ENCODE measurements around the gene HOXB3. TPM values are rescaled to one million over a fixed set of nuclear protein-coding genes. Genes with fewer than 3 reads are reported as not detected.

Gene HOXB3
- total RNA-seq, 3 donors from 2014 or later (not counting 1 experiment from before 2014, with no cell fraction given): 7.9 to 15.6 (median 15.3) TPM

DNA sequence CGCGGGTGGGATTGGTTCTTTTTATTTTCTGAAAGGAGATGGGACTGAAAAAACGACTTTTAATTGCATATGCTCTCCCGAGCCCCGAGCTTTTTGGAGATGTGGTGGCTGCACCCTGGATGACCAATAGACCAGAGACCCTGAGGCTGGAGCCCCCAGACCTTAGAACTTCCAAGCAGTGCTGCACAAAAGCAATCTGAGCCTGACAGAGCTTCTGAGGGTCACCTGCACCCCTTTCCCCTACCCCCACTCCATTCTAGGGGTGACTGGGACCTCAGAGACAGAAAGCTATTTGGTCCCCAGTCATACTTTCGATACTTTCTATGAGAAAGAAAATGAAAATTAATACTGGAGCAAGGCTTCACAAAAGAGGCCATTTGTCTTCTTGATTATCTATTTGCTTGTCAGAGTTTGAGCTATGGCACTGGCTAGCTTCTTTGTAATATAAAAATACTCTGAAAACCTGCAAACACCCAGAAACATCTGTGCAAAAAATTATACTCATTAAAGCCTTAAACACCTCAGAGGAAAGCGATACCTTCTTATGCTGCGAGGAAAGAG is 15.5 kb downstream of the HOXB3 start:
- Mint-ChIP-seq H3K4me1 (peaks cover 34 to 57% of the 10 kb centered on the region in 2 donors), H3K4me3 (peak overlapping the region; percentile 25), H3K27me3 (ENCODE audit: low read depth in 2 of 2) (peaks cover 8 to 10% of the 10 kb centered on the region in 2 donors), H3K9me3 (no peaks in the 10 kb centered on the region), H3K36me3 (no peaks in the 10 kb centered on the region), H3K27ac (no peak overlapping the region)
- intact Hi-C loops (cut with micrococcal nuclease): no loop called here
- Histone ChIP-seq H3K36me3 (ENCODE audit: control insufficient read depth, insufficient read depth, low read length) (no peaks in the 10 kb centered on the region), H3K27me3 (ENCODE audit: control insufficient read depth, insufficient read depth, low read length) (peaks cover 6% of the 10 kb centered on the region), H3K4me1 (ENCODE audit: control insufficient read depth, insufficient read depth, low read length) (peaks cover 49% of the 10 kb centered on the region), H3K9me3 (ENCODE audit: control insufficient read depth, insufficient read depth, low read length) (no peaks in the 10 kb centered on the region), H3K4me3 (ENCODE audit: low read length) (no peak overlapping the region), H3K27ac (ENCODE audit: low read length) (no peak overlapping the region)
- ATAC-seq: no peak
- DNase-seq: no peak
- no peak for TF ChIP-seq CTCF (IDR thresholded peaks at IDR 0.05)
- WGBS (ENCODE audit: insufficient coverage): 94% methylated on average over 8 of the region's 8 CpGs

GRCh38 chr17:48571826-48572417 is 18.1 kb downstream of the HOXB3 start:
- Histone ChIP-seq H3K9me3 (ENCODE audit: control insufficient read depth, insufficient read depth, low read length) (no peaks in the 10 kb centered on the region), H3K27ac (ENCODE audit: low read length) (no peak overlapping the region), H3K4me3 (ENCODE audit: low read length) (no peak overlapping the region), H3K27me3 (ENCODE audit: control insufficient read depth, insufficient read depth, low read length) (no peaks in the 10 kb centered on the region), H3K4me1 (ENCODE audit: control insufficient read depth, insufficient read depth, low read length) (peaks cover 32% of the 10 kb centered on the region), H3K36me3 (ENCODE audit: control insufficient read depth, insufficient read depth, low read length) (no peaks in the 10 kb centered on the region)
- no peak overlapping the region for H3K4me3 Mint-ChIP-seq
- no peak for TF ChIP-seq CTCF (IDR thresholded peaks at IDR 0.05)
- H3K9me3 Mint-ChIP-seq: no peaks in the 10 kb centered on the region
- H3K4me1 Mint-ChIP-seq: peaks cover 21 to 36% of the 10 kb centered on the region in 2 donors
- no CpG with 5 or more reads among the region's 1 CpG for WGBS (ENCODE audit: insufficient coverage)
- intact Hi-C loops (cut with micrococcal nuclease): no loop called here
- no peaks in the 10 kb centered on the region for H3K36me3 Mint-ChIP-seq
- H3K27ac Mint-ChIP-seq: no peak overlapping the region
- no peak for DNase-seq
- no peak for ATAC-seq
- peaks cover 0 to 10% of the 10 kb centered on the region in 2 donors for H3K27me3 Mint-ChIP-seq (ENCODE audit: low read depth in 2 of 2)

GRCh38 chr17:48571024-48571818 is 18.8 kb downstream of the HOXB3 start:
- Histone ChIP-seq H3K27me3 (ENCODE audit: control insufficient read depth, insufficient read depth, low read length) (no peaks in the 10 kb centered on the region), H3K4me3 (ENCODE audit: low read length) (no peak overlapping the region), H3K9me3 (ENCODE audit: control insufficient read depth, insufficient read depth, low read length) (no peaks in the 10 kb centered on the region), H3K27ac (ENCODE audit: low read length) (no peak overlapping the region), H3K4me1 (ENCODE audit: control insufficient read depth, insufficient read depth, low read length) (peaks cover 26% of the 10 kb centered on the region), H3K36me3 (ENCODE audit: control insufficient read depth, insufficient read depth, low read length) (no peaks in the 10 kb centered on the region)
- H3K36me3 Mint-ChIP-seq: no peaks in the 10 kb centered on the region
- ATAC-seq (no peak), DNase-seq (no peak)
- 83% methylated on average over 25 of the region's 26 CpGs for WGBS (ENCODE audit: insufficient coverage)
- intact Hi-C loops (cut with micrococcal nuclease): no loop called here
- H3K4me3 Mint-ChIP-seq: no peak overlapping the region
- peaks cover 0 to 10% of the 10 kb centered on the region in 2 donors for H3K27me3 Mint-ChIP-seq (ENCODE audit: low read depth in 2 of 2)
- H3K27ac Mint-ChIP-seq: no peak overlapping the region
- peaks cover 21 to 34% of the 10 kb centered on the region in 2 donors for H3K4me1 Mint-ChIP-seq
- no peak for TF ChIP-seq CTCF (IDR thresholded peaks at IDR 0.05)
- H3K9me3 Mint-ChIP-seq: no peaks in the 10 kb centered on the region
